HCT116 (cell line): ENCODE data around the gene UTS2B.

ENCODE experiments used
- ATF3 ChIP-seq: IDR thresholded peaks from 2 replicates; pipeline ENCODE4 v1.6.1; 2012
- CBX3 ChIP-seq: IDR thresholded peaks from 2 replicates; pipeline ENCODE4 v1.6.1; 2012; ENCODE audit warnings: low read depth
- CTCF ChIP-seq, 3 experiments: fragments of 200-600 bp in 1 of 3; sonication (generic) in 1 of 3; IDR thresholded peaks in 2 of 3; conservative IDR thresholded peaks in 1 of 3; 2 replicates each; pipeline ENCODE4 v1.5.1; 2012 to 2017; ENCODE audit warnings: low read depth in 2 of 3, low read length in 2 of 3, antibody characterized with exemption in 1 of 3, borderline replicate concordance in 1 of 3, control low read depth in 1 of 3, mild to moderate bottlenecking in 1 of 3, mixed read lengths in 1 of 3, mixed run types in 1 of 3, moderate library complexity in 1 of 3; ENCODE audit not compliant: insufficient read depth in 1 of 3
- EZH2 ChIP-seq: fragments of 200-600 bp; sonication (generic); IDR thresholded peaks from 2 replicates; pipeline ENCODE4 v1.6.1; 2017; ENCODE audit warnings: antibody characterized with exemption, mixed run types
- EZH2phosphoT487 ChIP-seq: fragments of 200-600 bp; IDR thresholded peaks from 2 replicates; pipeline ENCODE4 v1.6.1; 2018; ENCODE audit warnings: antibody characterized with exemption, borderline replicate concordance
- MAX ChIP-seq: IDR thresholded peaks from 2 replicates; pipeline ENCODE4 v1.6.1; 2012
- POLR2A ChIP-seq: IDR thresholded peaks from 2 replicates; pipeline ENCODE4 v1.7.0; 2011; ENCODE audit warnings: borderline replicate concordance; ENCODE audit not compliant: insufficient read depth, insufficient read length; ENCODE audit errors: extremely low read depth
- POLR2AphosphoS5 ChIP-seq: IDR thresholded peaks from 2 replicates; pipeline ENCODE4 v1.6.1; 2011; ENCODE audit warnings: mild to moderate bottlenecking, low read depth, low read length, moderate library complexity
- RAD21 ChIP-seq: IDR thresholded peaks from 2 replicates; pipeline ENCODE4 v1.6.1; 2012; ENCODE audit warnings: low read depth, mild to moderate bottlenecking
- REST ChIP-seq: IDR thresholded peaks from 2 replicates; pipeline ENCODE4 v1.6.1; 2012; ENCODE audit warnings: low read depth
- SIN3A ChIP-seq: IDR thresholded peaks from 2 replicates; pipeline ENCODE4 v1.6.1; 2012; ENCODE audit warnings: low read depth
- SP1 ChIP-seq: IDR thresholded peaks from 2 replicates; pipeline ENCODE4 v1.6.1; 2012; ENCODE audit warnings: low read depth
- SRF ChIP-seq: IDR thresholded peaks from 2 replicates; pipeline ENCODE4 v1.6.1; 2012; ENCODE audit warnings: low read depth

- TF ChIP-seq CTCF (IDR thresholded peaks at IDR 0.05 in 2 of 3, conservative IDR thresholded peaks at IDR 0.05 in 1 of 3; ENCODE audit: borderline replicate concordance in 1 of 3, insufficient read depth in 1 of 3, low read depth in 2 of 3, low read length in 2 of 3) (no peak), SIN3A (no peak), POLR2A (no peak), EZH2phosphoT487 (no peak), REST (no peak), ATF3 (no peak), CBX3 (no peak), POLR2AphosphoS5 (no peak), SP1 (no peak), EZH2 (no peak), MAX (no peak), RAD21 (no peak), SRF (no peak)
Observed at GRCh38 chr3:191347228-191347627, 16.9 kb upstream of the UTS2B start.
